HG03442 (cell line): ENCODE results near the gene NRG3.

Experiments
- ATAC-seq: cut with Tn5 transposase; IDR thresholded peaks from one replicate; pipeline ENCODE4 v1.9.1; 2021; ENCODE audit warnings: mild to moderate bottlenecking, moderate library complexity; ENCODE audit not compliant: unreplicated experiment

The NRG3 gene

DNA sequence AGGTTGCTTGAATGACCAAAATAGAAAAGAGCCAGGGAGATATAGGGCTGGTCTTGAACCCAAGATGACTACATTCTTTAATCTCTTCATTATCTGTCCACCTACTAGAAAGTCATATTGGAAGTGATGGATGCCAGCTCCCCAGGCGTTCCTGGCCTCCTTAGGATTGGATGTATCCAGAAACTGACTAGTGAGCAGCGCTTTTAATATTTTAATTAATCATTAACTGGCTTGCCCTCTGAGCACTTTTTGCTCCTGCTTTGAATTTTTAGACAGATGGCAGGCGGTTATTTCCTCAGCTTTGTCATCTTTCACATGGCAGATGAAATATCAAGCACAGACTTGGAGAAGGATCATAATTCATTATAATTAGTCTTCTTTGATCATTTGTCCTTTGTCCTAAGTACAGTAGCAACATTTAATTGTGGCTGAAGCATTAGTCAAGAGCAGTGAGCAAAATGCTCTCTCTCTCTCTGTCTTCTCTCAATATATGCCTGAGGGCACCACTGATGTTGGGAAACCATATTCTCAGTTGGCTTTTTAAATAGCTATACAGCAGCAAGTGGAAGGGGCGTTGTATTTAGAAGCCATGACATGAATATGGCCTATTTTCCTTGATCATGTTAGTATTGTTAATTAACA lies 588.0 kb downstream of the NRG3 start:
- ATAC-seq = no peak

DNA sequence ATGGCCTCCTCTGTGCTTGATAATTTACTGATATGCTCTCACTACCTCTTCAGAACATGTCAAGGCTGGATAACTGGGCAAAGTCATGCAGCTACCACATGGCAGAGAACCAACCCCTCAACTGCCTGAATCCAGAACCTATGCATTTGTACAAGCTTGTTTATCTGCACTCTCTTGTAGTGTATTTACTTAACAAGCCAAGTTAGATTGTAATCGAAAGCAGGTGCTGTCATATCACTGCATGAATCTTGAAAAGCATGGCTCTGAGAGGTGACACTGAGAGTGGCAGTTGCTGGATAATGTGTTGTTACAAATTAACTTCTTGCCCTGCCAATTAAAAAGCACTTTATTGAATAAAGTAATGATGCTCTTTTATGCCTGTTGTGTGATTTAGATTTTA lies 588.6 kb downstream of the NRG3 start:
- no peak for ATAC-seq

DNA sequence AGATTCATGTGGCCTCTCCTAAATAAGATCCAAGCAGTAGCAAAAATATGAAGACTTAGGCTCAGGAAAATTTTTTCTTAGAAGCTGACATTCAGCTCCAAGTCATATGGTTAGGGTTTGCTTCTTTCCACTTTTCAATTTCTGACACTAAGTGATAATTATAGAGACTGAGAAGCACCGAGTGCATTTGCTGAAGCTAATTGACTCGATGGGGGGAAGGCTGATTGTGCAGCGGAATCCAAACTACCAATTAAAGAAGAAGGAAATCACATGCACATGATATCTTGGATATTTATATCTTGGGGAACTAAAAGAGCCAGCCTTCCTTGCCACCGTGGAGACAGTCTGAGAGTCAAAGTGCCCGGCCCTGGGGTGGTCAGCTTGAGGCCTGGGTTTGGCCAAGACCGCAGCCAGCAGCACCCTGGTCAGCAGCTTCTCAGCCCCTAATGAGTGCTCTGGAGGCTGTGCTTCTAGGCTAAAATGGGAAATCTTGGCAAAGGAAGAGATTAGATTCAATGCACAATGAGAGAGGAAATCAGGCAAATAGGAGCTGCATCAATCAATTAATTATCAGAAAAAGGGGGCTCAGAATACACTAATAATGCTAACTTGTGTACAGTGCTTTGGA lies 589.3 kb downstream of the NRG3 start:
- ATAC-seq = no peak

DNA sequence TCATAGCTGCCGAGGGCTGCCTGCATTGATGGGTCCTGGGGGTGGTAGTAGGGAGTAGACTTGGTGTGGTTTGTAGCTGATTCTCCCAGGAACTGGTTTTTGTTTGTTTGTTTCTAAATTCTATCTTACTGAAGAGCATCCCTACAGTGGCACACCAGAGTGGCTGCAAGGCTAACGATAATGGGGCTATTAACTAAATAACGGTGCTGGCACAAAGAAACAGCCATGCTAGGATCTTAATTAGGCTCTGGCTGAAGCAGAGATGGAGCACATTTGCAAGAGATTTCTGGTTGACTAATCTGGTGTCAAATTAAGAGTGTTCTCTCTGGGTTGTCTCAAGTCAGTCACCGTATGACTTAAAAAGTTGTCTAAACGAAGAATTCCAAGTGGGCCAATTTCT lies 590.0 kb downstream of the NRG3 start:
- ATAC-seq = no peak

DNA sequence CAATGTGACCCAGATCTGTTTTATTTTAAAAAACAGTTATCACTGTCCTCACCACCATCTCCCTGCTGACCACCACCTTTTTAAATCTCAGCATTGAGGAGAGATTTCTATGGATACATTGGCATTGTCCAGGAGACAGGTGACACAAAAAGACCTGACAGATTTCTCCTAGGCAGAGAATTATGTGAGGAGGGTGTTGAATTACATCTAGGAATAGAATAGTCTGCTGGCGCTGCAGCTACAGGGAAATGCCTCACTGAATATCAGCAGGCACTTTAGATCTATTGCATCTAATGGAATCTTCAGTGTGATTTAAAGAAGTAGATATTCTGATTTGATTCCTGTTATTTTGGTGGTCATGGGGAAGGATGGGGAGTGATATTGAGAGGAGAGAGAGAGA lies 593.5 kb downstream of the NRG3 start:
- no peak for ATAC-seq

DNA sequence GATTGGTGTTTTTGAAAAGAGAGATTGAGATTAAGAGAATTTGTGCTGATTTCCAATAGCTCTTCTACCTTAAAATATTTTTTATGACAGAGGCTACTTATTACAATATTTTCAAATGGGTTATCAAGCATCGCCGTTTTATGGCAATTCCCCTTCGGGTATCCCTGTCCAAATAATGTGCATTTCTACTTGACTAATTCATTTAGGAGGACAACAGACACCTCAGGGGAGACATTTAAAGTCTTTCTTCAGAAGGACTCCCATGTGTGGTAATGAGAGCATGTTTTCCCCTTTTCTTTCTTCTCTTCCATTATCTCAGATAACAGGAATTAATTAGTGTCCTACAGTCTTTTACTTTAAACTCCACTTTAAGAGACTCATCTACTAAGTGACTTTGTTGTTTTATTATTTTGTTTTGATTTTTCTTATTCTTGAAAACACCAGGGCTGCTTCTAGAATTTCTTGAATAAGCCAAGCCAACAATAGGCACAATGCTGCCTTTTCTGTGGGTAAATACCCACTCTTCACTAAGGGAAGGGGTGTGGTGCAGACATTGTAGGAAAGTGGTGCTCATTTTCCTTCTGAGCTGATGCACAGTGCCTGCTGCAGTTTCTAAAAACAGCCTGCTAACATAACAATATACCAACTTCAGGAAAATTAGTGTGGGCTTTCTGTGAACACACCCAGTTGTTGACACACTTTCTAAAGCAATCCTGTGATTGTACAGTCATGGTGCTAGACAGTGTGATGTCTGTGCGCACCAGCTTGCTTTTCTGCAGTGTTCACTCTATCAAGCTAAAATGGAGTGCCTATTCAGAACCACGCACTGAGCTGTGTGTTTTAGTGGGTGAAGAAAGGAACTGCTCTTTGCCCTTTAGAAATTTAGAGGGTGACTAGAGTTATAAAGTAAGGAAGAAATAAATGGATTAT lies 597.7 kb downstream of the NRG3 start:
- no peak for ATAC-seq

DNA sequence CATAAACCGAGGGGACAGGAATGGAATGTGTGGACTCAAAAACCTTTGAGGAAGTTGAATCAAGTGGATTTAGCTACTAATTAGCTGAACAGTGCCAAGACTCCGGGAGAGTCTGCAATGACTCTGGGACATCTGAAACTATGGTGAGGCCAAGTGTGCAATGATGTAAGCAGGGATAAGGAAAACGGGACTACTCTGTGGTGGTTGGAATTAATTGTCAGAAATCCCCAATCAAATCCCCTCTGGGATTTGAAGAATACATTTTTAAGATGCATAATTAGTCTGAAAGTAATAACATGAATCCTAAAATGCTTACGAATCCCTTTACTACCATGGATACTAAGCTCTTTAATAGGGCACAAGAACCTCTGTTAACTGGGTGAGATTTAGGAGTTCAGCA lies 602.8 kb downstream of the NRG3 start:
- ATAC-seq = no peak

DNA sequence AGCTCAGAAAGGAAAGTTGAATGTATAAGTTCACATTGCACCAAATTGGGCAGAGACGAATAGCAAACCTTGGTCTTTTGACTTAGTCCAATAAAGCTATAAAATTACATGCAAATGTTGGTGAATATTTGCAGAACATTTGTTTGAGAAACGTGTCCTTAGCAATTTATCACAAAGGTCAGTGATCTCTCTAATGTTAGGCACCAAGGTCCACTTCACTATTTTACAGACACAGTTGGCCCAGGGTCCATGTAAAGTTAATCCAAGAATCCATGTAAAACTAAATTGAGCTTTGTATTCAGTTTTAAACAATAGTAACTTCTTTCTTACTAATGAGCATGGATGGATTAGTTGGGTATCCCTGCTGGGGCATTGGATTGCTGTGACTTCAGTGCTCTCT lies 617.7 kb downstream of the NRG3 start:
- no peak for ATAC-seq

DNA sequence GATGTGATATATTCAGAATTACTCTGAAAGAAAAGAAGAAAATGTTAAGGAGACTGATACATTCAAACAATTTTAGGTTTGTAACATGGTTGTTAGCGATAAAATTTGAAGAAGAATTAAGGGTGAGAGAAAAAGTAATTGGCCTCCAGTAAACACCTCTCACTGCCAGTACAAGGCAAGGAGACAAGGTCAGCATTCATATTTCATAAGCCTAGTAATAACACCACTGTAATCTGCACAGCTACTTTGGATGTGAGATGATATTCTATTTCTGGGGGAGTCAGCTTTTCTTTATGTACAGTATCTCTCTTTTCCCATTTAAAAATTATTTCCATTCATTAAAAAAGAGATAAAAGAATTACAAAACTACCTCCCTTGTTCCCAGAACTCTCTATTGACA lies 621.1 kb downstream of the NRG3 start:
- ATAC-seq = no peak

DNA sequence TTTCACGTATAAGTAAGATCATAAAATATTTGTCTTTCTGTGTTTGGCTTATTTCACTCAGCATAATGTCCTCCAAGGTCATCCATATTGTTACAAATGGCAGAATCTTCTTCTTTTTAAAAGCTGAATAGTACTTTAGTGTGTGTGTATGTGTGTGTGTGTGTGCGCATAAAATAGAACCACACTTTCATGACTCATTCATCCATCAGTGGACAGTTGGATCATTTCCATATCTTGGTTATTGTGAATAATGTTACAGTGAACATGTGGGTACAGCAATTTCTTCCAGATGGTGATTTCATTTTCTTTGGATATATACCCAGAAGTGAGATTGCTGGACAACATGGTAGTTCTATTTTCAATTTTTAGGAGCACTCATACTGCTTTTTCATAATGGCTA lies 622.4 kb downstream of the NRG3 start:
- ATAC-seq = no peak

DNA sequence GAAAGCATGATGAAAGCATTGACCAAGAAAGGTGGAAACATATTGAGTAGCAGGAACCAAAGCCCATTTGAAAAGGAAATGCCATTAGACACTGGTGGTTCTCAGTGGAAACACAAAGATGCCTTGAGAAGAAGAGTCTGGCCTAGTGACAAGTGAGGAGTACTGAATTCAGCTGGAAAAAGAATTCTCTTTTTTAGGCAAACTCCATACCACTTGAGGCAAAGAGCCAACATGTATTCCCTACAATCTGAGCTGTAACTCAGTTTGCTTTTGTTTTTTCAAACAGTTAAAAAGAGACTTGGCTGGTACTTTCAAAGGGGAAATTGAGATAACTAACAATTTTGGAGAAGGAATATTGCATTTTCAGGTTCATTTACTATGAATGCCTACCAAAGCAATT lies 624.0 kb downstream of the NRG3 start:
- ATAC-seq = no peak

DNA sequence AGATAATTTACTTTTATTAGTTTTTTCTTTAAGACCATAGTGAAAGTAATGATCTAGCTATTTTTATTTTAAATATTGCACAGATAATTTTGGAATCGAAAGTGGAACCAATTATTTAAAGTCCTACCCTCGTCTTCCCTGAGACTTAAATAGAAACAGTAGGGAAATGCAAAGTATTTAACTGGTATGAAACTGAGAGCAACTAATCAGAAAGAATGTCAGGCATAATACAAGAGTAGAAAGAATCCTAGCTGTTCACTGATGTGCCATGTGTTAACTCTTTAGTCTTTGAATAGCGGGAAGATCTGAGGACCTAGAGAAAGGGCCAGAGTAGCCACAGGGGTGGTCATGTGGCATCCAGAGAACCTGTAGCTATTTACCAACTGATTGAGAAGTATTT lies 630.0 kb downstream of the NRG3 start:
- ATAC-seq = no peak

DNA sequence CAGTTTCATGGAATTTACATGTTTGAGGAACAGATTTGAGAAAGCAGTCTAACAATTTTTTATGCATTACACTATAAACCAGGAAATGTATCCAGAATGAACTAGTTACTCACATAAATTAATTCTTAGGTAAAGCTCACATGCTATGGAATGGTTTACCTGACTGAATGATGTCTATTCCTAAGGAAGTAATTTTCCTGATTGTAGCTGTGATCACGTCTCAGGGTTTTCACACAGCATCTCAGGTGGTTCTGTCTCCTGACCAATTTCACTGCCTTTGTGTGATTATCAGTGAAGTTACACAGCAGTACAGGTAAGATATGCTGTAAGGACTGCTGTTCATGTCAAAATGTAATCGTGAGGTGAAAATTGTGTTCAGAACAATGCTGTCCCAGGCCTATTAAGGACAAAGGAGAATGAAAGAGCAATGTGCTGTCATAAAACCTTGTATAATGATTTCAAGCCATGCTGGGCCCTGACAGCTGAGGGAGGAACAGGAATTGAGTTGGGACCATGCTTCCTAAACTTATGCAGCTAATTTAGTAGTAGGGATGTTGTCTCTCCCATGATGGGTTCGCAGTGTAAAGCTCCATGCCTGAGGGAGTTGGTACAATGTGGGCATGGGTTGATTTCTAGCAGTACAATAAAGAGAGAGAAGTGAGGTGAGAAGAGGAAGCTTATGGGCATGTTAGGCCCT lies 631.8 kb downstream of the NRG3 start:
- no peak for ATAC-seq

DNA sequence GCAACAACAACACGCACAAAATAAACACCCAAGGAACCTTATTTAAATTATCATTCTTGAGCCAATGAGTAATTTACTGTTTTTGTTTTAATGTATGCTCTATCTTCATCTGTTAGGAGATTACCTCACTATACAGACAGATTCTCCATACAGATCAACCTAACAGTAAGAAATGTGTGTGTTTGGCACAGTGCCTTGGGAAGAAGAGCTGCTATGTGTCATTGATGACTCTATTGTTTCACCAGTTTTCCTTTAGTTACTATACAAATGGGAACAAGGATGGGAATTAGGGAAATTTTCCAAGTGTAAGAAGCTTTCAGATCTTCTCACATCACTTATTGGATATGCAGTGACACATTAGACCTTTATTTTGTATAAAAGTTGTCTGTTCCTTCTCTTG lies 640.3 kb downstream of the NRG3 start:
- ATAC-seq = no peak

DNA sequence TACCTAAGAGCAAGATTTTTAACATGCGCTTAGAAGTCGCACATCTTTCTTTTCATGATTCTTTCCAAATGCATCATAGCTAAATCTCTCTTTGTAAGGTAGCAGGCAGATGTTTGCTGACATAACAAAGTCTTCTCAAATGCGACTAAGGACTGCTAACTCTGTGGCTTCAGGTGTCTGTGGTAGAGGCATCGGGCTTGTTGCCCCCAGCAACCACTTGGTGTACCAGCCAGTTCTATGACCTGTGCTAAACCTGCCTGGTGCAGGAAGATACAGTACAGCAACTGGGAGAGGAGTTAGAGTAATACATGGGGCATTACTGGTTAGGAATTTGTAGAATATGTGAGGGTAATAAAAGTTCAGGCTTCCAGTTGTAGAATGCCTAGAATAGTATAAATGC lies 654.1 kb downstream of the NRG3 start:
- no peak for ATAC-seq

DNA sequence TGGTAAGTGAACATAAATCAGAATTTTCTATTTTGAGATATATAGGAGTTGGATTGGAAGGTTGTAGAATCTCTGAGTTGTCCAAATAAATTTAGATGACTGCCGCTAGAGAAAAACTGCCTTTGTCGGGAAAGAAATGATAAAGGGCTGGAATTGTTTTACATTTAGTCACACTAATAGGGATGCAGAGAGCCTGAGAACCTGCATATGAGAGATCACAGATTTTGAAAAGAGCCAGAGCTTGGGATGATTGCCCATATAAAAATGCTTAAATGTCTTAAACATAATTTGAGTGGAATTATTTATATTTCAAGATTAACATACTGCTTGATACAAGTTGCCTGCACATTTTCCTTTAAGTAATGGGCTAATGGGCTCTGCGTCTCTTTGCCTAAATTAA lies 660.5 kb downstream of the NRG3 start:
- no peak for ATAC-seq

DNA sequence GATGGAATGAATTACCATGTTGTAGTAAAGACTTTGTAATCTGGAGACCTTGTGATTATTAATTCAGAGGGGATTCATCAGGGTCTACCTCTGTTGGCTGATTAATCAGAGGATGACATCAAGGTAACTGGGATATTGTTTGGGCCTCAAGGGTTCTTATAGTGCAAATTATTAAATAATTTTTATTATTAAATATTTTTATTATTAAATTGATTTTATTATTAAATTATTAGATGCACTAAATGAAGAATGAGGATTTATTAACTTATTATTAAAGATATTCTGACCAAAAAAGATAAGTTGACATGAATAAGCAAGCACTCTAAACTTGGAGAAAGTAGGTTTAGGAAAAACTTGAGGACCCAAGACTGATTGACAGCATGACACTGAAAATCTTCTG lies 661.7 kb downstream of the NRG3 start:
- ATAC-seq = no peak

DNA sequence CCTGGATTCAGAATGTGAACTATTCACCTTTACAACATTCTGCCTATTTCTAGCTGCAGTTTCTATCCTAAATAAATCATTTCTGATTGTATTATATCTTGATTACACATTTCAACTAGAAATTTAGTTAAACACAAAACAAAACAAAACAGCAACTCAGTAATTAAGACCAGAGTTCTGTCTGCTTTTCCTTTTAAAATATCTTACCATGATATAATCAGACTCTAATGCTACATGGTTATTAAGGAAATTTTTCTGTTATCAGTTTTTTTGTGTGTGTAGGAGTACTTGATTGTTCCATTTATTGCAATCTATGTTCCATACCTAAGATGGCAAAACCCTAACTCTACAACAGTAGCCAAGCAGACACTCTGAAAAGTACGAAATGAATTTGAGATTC lies 663.3 kb downstream of the NRG3 start:
- no peak for ATAC-seq

DNA sequence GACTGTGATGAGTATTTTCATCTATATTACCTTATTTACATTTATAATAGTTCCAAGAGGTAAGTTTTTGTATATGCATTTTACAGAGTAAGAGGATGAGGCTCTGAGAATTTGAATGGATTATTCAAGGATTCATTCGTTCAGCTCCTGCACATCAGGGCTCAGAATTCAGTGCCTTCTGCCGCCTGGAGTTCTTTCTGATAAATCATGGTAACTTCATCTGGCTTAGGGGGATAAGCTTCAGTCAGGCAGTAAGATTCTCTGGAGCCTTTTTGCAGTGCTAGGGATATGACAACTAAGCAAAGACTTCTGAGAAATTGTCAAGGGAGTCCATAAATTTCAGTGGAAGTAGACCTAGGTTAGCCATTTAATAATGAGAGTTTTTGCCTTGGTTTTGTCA lies 668.6 kb downstream of the NRG3 start:
- no peak for ATAC-seq

DNA sequence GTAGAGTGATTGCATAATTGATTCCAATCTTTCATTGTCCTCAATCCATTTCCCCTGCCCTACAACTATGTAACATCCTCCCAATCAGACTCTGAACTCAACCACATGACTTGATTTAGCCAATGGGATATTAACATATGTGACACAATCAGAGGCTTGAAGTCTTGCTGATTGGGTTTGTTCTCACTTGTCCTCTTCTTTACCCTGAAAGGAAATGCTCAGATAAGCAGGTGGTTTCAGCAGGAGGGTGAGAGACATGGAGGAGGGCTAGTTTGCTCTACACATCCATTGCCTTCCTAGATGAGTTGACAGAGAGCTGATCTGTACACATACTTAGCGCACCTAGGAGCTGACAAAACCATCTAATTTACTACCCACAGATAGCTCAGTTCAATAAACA lies 669.4 kb downstream of the NRG3 start:
- ATAC-seq = no peak

DNA sequence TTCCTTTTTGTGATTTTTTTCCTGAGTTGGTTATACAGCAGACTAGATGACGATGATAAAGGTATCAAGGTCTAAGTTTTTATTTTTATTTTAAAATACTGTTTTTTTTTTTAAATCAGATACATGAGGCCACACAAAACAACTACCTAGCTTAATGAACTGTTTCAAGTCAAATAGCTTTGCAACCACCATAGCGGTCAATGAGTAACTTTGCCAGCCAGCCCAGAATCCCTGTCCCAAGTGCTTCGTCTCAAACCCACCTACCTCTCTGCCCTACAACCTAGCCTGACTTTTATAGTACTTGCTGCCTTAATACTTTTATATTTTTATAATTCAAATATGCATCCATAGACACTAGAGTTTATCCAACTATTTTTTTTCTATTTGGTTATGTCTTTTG lies 676.5 kb downstream of the NRG3 start:
- no peak for ATAC-seq

DNA sequence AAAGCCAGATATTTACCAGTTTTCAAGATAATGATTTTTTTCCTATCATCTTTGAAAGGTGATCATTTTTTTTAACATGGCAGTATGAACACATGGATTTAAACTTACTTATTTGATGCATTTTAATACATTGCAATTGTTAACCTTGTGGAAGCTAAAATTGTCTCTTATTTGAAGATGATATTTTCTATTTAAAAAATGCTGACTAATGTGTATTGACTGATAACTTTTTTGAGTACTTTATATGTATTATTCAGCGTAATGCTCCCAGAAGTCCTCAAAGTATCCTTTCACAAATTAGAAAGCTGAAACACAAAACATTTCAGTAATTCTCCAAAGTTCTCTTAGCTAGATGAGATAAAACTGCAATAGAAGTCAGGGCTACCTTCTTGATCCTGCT lies 677.3 kb downstream of the NRG3 start:
- no peak for ATAC-seq
